ENCODE measurements around the gene C9orf72. TPM values are rescaled to one million over a fixed set of nuclear protein-coding genes. Genes with fewer than 3 reads are reported as not detected.

The C9orf72 gene
- total RNA-seq, 2 experiments from 2014 or later: 10.2 to 10.7 TPM

GRCh38 chr9:27572061-27572460 lies 1.2 kb downstream of the C9orf72 start:
- Mint-ChIP-seq H3K36me3 (peaks cover 8% of the 10 kb centered on the region), H3K9me3 (no peaks in the 10 kb centered on the region), H3K27ac (peak overlapping the region; percentile 100), H3K4me3 (peak overlapping the region; percentile 92), H3K27me3 (no peaks in the 10 kb centered on the region), H3K4me1 (ENCODE audit: low read depth) (peaks cover 29% of the 10 kb centered on the region)
- POLR2A ChIA-PET: interaction anchor here (0.9 to 1.5 kb wide), 2 partner anchors 11 to 13 kb away, joined by 3 read pairs; no protein-coding TSS in a partner anchor
- CTCF ChIA-PET: interaction anchor here (0.6 to 1.0 kb wide), 2 partner anchors 13 to 43 kb away, joined by 3 to 5 read pairs; partner anchors contain the start of gene MOB3B
- intact Hi-C loops (cut with micrococcal nuclease): loop anchor here (2.0 kb wide), 1 partner anchor 625 kb away; the partner anchor contains the start of gene PLAA
- DNase-seq: no peak

DNA sequence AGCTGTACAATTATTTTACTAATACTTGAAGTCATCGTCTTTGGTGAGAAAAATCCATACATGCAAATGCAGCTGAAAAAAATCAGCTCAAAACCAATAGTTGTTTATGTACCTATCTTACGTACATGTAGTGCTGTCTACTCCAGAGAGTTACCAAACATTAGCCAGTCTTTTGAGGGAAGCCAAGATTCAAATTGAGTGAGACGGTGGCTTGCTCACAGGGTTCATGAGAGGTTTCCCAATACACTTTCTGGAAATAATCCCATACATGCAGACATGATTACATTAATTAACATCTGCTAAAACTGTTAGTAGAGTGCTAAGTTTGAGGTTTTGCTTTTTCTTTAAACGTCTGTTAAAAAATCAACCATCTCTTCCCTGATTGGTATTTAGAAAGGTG lies 2.3 kb downstream of the C9orf72 start:
- H3K27ac Mint-ChIP-seq: no peak overlapping the region
- H3K27me3 Mint-ChIP-seq: no peaks in the 10 kb centered on the region
- H3K4me1 Mint-ChIP-seq (ENCODE audit: low read depth): peaks cover 32% of the 10 kb centered on the region
- ChIA-PET CTCF (interaction anchor here (1.0 kb wide), 1 partner anchor 42 kb away, joined by 3 read pairs; the partner anchor contains the start of gene MOB3B), POLR2A (no interaction called here)
- no peak overlapping the region for H3K4me3 Mint-ChIP-seq
- DNase-seq: no peak
- H3K36me3 Mint-ChIP-seq: peaks cover 13% of the 10 kb centered on the region
- H3K9me3 Mint-ChIP-seq: no peaks in the 10 kb centered on the region
- intact Hi-C loops (cut with micrococcal nuclease): no loop called here

GRCh38 chr9:27569406-27569805 lies 3.9 kb downstream of the C9orf72 start:
- ChIA-PET CTCF (interaction anchor here (0.6 to 1.2 kb wide), 2 partner anchors 40 to 174 kb away, joined by 3 read pairs; partner anchors contain the start of gene MOB3B), POLR2A (no interaction called here)
- H3K27me3 Mint-ChIP-seq: no peaks in the 10 kb centered on the region
- DNase-seq: no peak
- no peaks in the 10 kb centered on the region for H3K9me3 Mint-ChIP-seq
- intact Hi-C loops (cut with micrococcal nuclease): no loop called here
- H3K4me3 Mint-ChIP-seq: no peak overlapping the region
- H3K36me3 Mint-ChIP-seq: peaks cover 15% of the 10 kb centered on the region
- H3K4me1 Mint-ChIP-seq (ENCODE audit: low read depth): peaks cover 29% of the 10 kb centered on the region
- no peak overlapping the region for H3K27ac Mint-ChIP-seq

DNA sequence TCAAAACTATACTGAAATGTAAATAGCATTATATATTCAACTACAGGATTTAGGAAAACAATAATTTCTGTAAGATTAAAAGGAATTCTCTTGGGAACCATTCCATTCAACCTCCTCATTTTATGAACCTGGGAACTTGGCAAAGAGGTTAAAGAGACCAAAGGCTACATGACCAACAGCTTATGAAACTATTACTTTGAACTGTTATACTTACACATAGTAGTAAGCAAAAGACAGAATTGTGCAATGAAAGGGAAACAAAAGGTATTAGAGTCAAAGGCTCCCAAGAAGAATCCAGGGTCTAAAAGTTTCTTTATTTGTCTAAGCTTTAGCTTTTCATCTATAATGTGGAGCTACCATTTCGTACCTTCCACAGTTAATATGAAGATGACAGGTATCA lies 7.2 kb downstream of the C9orf72 start:
- no peak for DNase-seq
- H3K36me3 Mint-ChIP-seq: peaks cover 18% of the 10 kb centered on the region
- no peak overlapping the region for H3K27ac Mint-ChIP-seq
- no peaks in the 10 kb centered on the region for H3K27me3 Mint-ChIP-seq
- POLR2A ChIA-PET: no interaction called here
- H3K4me1 Mint-ChIP-seq (ENCODE audit: low read depth): peaks cover 13% of the 10 kb centered on the region
- H3K9me3 Mint-ChIP-seq: no peaks in the 10 kb centered on the region
- intact Hi-C loops (cut with micrococcal nuclease): no loop called here
- no peak overlapping the region for H3K4me3 Mint-ChIP-seq
- CTCF ChIA-PET: interaction anchor here (1.8 kb wide), 2 partner anchors 37 to 233 kb away, joined by 4 to 7 read pairs; partner anchors contain the start of gene MOB3B

GRCh38 chr9:27565696-27566095 lies 7.6 kb downstream of the C9orf72 start:
- CTCF ChIA-PET: no interaction called here

DNA sequence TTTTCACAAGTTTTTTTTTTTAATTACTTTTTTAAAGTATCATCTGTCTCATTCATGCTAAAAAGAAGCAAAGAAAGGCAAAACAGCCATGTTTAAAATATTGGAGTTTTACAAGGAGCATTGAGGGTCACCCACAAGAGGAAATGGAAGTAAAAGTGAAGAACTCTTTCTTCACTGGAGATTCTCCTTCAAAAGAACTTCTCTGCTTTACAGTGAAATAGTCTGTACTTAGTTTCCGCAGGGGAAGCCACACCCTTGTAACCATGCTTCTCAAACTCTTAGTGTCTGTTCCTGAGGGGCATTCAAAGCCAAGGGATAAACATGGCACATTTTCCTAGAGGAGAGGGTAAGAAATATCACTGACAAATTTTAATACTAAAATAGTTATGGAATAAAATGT lies 8.6 kb downstream of the C9orf72 start:
- H3K4me3 Mint-ChIP-seq: no peak overlapping the region
- H3K4me1 Mint-ChIP-seq (ENCODE audit: low read depth): peaks cover 9% of the 10 kb centered on the region
- no peak for DNase-seq
- no peak overlapping the region for H3K27ac Mint-ChIP-seq
- CTCF ChIA-PET: interaction anchor here (3.8 kb wide), 1 partner anchor 35 kb away, joined by 13 read pairs; the partner anchor contains the start of gene MOB3B
- H3K9me3 Mint-ChIP-seq: no peaks in the 10 kb centered on the region
- peaks cover 19% of the 10 kb centered on the region for H3K36me3 Mint-ChIP-seq
- no peaks in the 10 kb centered on the region for H3K27me3 Mint-ChIP-seq
- intact Hi-C loops (cut with micrococcal nuclease): no loop called here
- POLR2A ChIA-PET: no interaction called here

More at GRCh38 chr9:27565696-27566095, 7.6 kb downstream of the C9orf72 start:
- H3K9me3 Mint-ChIP-seq: no peaks in the 10 kb centered on the region
- H3K36me3 Mint-ChIP-seq: peaks cover 18% of the 10 kb centered on the region
- no peak for DNase-seq
- H3K4me3 Mint-ChIP-seq: no peak overlapping the region
- no peak overlapping the region for H3K27ac Mint-ChIP-seq
- intact Hi-C loops (cut with micrococcal nuclease): no loop called here
- POLR2A ChIA-PET: no interaction called here
- peaks cover 9% of the 10 kb centered on the region for H3K4me1 Mint-ChIP-seq (ENCODE audit: low read depth)
- no peaks in the 10 kb centered on the region for H3K27me3 Mint-ChIP-seq

GRCh38 chr9:27563738-27564430 lies 9.4 kb downstream of the C9orf72 start:
- H3K9me3 Mint-ChIP-seq: no peaks in the 10 kb centered on the region
- no peak overlapping the region for H3K27ac Mint-ChIP-seq
- CTCF ChIA-PET: interaction anchor here (3.8 kb wide), 1 partner anchor 34 kb away, joined by 13 read pairs; the partner anchor contains the start of gene MOB3B
- H3K4me3 Mint-ChIP-seq: no peak overlapping the region
- POLR2A ChIA-PET: no interaction called here
- no peak for DNase-seq
- H3K27me3 Mint-ChIP-seq: no peaks in the 10 kb centered on the region
- intact Hi-C loops (cut with micrococcal nuclease): no loop called here
- peaks cover 21% of the 10 kb centered on the region for H3K36me3 Mint-ChIP-seq
- peaks cover 9% of the 10 kb centered on the region for H3K4me1 Mint-ChIP-seq (ENCODE audit: low read depth)

DNA sequence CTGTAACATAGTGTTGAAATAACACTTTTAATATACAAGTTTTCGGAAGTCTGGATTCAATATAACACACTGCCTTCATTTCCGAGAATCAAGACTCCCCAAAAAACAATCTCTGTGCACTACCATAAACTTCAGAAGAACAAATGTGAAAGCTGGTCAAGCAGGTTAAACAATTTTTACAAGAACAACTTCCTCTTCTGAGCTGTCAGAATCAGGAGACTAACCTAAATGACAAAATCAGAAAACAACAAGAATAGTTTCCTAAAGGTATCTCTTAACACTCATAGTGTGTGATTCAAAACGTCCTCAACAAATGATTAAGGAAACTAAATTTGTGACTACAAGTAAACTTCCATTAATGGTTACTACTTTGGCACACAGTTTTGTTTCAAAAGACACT lies 11.6 kb downstream of the C9orf72 start:
- intact Hi-C loops (cut with micrococcal nuclease): no loop called here
- peaks cover 9% of the 10 kb centered on the region for H3K4me1 Mint-ChIP-seq (ENCODE audit: low read depth)
- H3K4me3 Mint-ChIP-seq: no peak overlapping the region
- no peak for DNase-seq
- no peak overlapping the region for H3K27ac Mint-ChIP-seq
- no peaks in the 10 kb centered on the region for H3K9me3 Mint-ChIP-seq
- no peaks in the 10 kb centered on the region for H3K27me3 Mint-ChIP-seq
- peaks cover 19% of the 10 kb centered on the region for H3K36me3 Mint-ChIP-seq
- ChIA-PET CTCF (interaction anchor here (3.8 kb wide), 1 partner anchor 32 kb away, joined by 13 read pairs; the partner anchor contains the start of gene MOB3B), POLR2A (interaction anchor here (0.7 kb wide), 1 partner anchor 11 kb away, joined by 3 read pairs; no protein-coding TSS in a partner anchor)

GRCh38 chr9:27560457-27560856 lies 12.8 kb downstream of the C9orf72 start:
- intact Hi-C loops (cut with micrococcal nuclease): no loop called here
- CTCF ChIA-PET: interaction anchor here (0.6 kb wide), 1 partner anchor 227 kb away, joined by 3 read pairs; no protein-coding TSS in a partner anchor
- peaks cover 4% of the 10 kb centered on the region for H3K4me1 Mint-ChIP-seq (ENCODE audit: low read depth)
- peaks cover 17% of the 10 kb centered on the region for H3K36me3 Mint-ChIP-seq
- no peak overlapping the region for H3K27ac Mint-ChIP-seq
- H3K27me3 Mint-ChIP-seq: no peaks in the 10 kb centered on the region
- POLR2A ChIA-PET: interaction anchor here (1.0 kb wide), 1 partner anchor 13 kb away, joined by 4 read pairs; the partner anchor contains the start of gene C9orf72
- H3K9me3 Mint-ChIP-seq: no peaks in the 10 kb centered on the region
- no peak overlapping the region for H3K4me3 Mint-ChIP-seq
- no peak for DNase-seq

- Mint-ChIP-seq H3K9me3 (no peaks in the 10 kb centered on the region), H3K36me3 (peaks cover 18% of the 10 kb centered on the region), H3K4me3 (no peak overlapping the region), H3K4me1 (ENCODE audit: low read depth) (peaks cover 3% of the 10 kb centered on the region), H3K27me3 (no peaks in the 10 kb centered on the region), H3K27ac (no peak overlapping the region)
- no peak for DNase-seq
- CTCF ChIA-PET: interaction anchor here (1.6 kb wide), 1 partner anchor 29 kb away, joined by 7 read pairs; the partner anchor contains the start of gene MOB3B
- intact Hi-C loops (cut with micrococcal nuclease): no loop called here
- POLR2A ChIA-PET: no interaction called here
These were observed 15.0 kb downstream of the C9orf72 start for GRCh38 chr9:27558307-27558706.

DNA sequence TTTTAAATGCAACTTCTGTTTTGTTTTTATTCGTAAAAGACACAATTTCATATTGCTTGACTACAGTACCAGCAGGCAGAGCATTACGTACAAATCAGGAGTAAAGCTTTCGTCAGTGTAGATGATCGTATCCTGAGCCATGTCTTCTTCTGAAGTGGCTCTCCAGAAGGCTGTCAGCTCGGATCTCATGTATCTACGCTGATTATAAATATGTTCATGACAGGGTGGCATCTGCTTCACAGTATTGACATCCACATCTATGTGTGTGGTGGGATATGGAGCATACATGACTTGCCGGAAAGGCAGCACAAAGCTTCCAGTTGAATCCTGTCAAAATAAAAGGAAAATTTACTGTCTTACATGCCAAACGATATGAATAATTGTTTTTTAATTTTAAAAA lies 16.8 kb downstream of the C9orf72 start:
- intact Hi-C loops (cut with micrococcal nuclease): no loop called here
- H3K4me3 Mint-ChIP-seq: no peak overlapping the region
- POLR2A ChIA-PET: no interaction called here
- H3K9me3 Mint-ChIP-seq: no peaks in the 10 kb centered on the region
- CTCF ChIA-PET: interaction anchor here (0.6 kb wide), 1 partner anchor 333 kb away, joined by 4 read pairs; no protein-coding TSS in a partner anchor
- no peak for DNase-seq
- H3K36me3 Mint-ChIP-seq: peaks cover 21% of the 10 kb centered on the region
- H3K4me1 Mint-ChIP-seq (ENCODE audit: low read depth): no peaks in the 10 kb centered on the region
- no peak overlapping the region for H3K27ac Mint-ChIP-seq
- H3K27me3 Mint-ChIP-seq: no peaks in the 10 kb centered on the region

- intact Hi-C loops (cut with micrococcal nuclease): no loop called here
- POLR2A ChIA-PET: no interaction called here
- Mint-ChIP-seq H3K36me3 (peaks cover 21% of the 10 kb centered on the region), H3K9me3 (no peaks in the 10 kb centered on the region), H3K4me3 (no peak overlapping the region), H3K4me1 (ENCODE audit: low read depth) (no peaks in the 10 kb centered on the region), H3K27ac (no peak overlapping the region), H3K27me3 (no peaks in the 10 kb centered on the region)
- DNase-seq: no peak
- CTCF ChIA-PET: no interaction called here
These were observed 18.6 kb downstream of the C9orf72 start for GRCh38 chr9:27554712-27555111.

All from activated CD4-positive, alpha-beta memory T cell treated with anti-CD3 and anti-CD28 coated beads for 36 hours (primary cell).